IMR-90 (cell line): ENCODE data around the gene GPLD1.

Source experiments
- CEBPB ChIP-seq: IDR thresholded peaks from 2 replicates; pipeline ENCODE4 v1.6.1; 2012; ENCODE audit warnings: low read depth, low read length, improper control_type of control experiment
- CTCF ChIP-seq: conservative IDR thresholded peaks from 2 replicates; pipeline ENCODE4 v1.5.1; 2012; ENCODE audit warnings: mild to moderate bottlenecking, low read depth, low read length, improper control_type of control experiment
- POLR2A ChIP-seq: IDR thresholded peaks from 2 replicates; pipeline ENCODE4 v1.6.1; 2012; ENCODE audit warnings: mild to moderate bottlenecking, low read depth, low read length
- RCOR1 ChIP-seq: IDR thresholded peaks from 2 replicates; pipeline ENCODE4 v1.6.1; 2012; ENCODE audit warnings: mild to moderate bottlenecking, low read length, improper control_type of control experiment; ENCODE audit not compliant: insufficient replicate concordance

- TF ChIP-seq CTCF, result no peak
- TF ChIP-seq POLR2A, result no peak
- TF ChIP-seq CEBPB, result no peak
- no peak for TF ChIP-seq RCOR1
Measured at GRCh38 chr6:24439858-24440539, 49.4 kb downstream of the GPLD1 start.
